Panc1 (cell line): Measurements from ENCODE around the gene FZD2. TPM values are rescaled to one million over a fixed set of nuclear protein-coding genes. Genes with fewer than 3 reads are reported as not detected.
"Not testable (repeated sequence)": the region's sequence is repeated elsewhere in the genome, so short reads cannot be mapped to it uniquely, and the experiment has no call there.

Source experiments
- ATAC-seq: fragments of 200-7000 bp; cut with Tn5 transposase; 2 replicates; pipeline ENCODE4 v1.9.1; 2020; ENCODE audit warnings: mild to moderate bottlenecking, moderate library complexity
- BruUV-seq: library from RNA; stranded (reverse); fragments of 400-500 nt; replicated peaks from 2 replicates; lab custom pipeline; 2021; lab: Mats Ljungman, UMichigan
- CTCF ChIA-PET: fragments of 300-600 bp; sonication (Branson Sonifier 250); formaldehyde crosslinking; loops from one replicate; lab custom pipeline; 2022; ENCODE audit warnings: antibody characterized with exemption; lab: Charles Lee
- POLR2A ChIA-PET: fragments of 300-600 bp; sonication (Branson Sonifier 250); formaldehyde crosslinking; loops from one replicate; lab custom pipeline; 2022; ENCODE audit warnings: antibody characterized with exemption; lab: Charles Lee
- DNase-seq: peaks from one replicate; pipeline ENCODE4 v3.0.0-alpha.2; 2010; ENCODE audit warnings: low read depth, low spot score
- H3K27ac ChIP-seq: 2 replicates; pipeline ENCODE4 v1.5.1; 2011; ENCODE audit warnings: mild to moderate bottlenecking, low read length, inconsistent platforms
- H3K27me3 ChIP-seq: fragments of 200-500 bp; sonication (Bioruptor generic); 2 replicates; pipeline ENCODE4 v1.6.0; 2014; ENCODE audit warnings: low read length, inconsistent platforms; ENCODE audit not compliant: control insufficient read depth, insufficient read depth
- H3K36me3 ChIP-seq: fragments of 200-500 bp; sonication (Bioruptor generic); 2 replicates; pipeline ENCODE4 v1.5.1; 2014; ENCODE audit warnings: inconsistent platforms, mild to moderate bottlenecking, low read length, moderate library complexity; ENCODE audit not compliant: control insufficient read depth, insufficient read depth
- H3K4me1 ChIP-seq: 2 replicates; pipeline ENCODE4 v1.5.1; 2011; ENCODE audit warnings: inconsistent platforms, mild to moderate bottlenecking, low read length, moderate library complexity; ENCODE audit not compliant: control insufficient read depth, insufficient read depth
- H3K4me3 ChIP-seq, 2 experiments: 2 replicates each; pipeline ENCODE4 v1.5.1; 2011 to 2012; ENCODE audit warnings: low read depth in 2 of 2, low read length in 2 of 2, mild to moderate bottlenecking in 2 of 2, inconsistent platforms in 1 of 2, moderate library complexity in 1 of 2
- H3K9me3 ChIP-seq: fragments of 200-500 bp; sonication (Bioruptor generic); 2 replicates; pipeline ENCODE4 v1.5.1; 2014; ENCODE audit warnings: low read depth, mild to moderate bottlenecking, inconsistent platforms, low read length, moderate library complexity; ENCODE audit not compliant: control insufficient read depth, insufficient read depth
- POLR2AphosphoS5 ChIP-seq: IDR thresholded peaks from 2 replicates; pipeline ENCODE4 v1.6.1; 2012; ENCODE audit warnings: mild to moderate bottlenecking, low read depth, low read length, moderate library complexity
- REST ChIP-seq, 2 experiments: IDR thresholded peaks; 2 replicates each; pipeline ENCODE4 v1.6.1; 2011 to 2012; ENCODE audit warnings: low read depth in 2 of 2, control low read depth in 1 of 2, low read length in 1 of 2, mild to moderate bottlenecking in 1 of 2, moderate library complexity in 1 of 2; ENCODE audit not compliant: insufficient read depth in 1 of 2
- SIN3A ChIP-seq: IDR thresholded peaks from 2 replicates; pipeline ENCODE4 v1.6.1; 2012; ENCODE audit warnings: low read depth, mild to moderate bottlenecking, low read length, moderate library complexity, borderline replicate concordance; ENCODE audit not compliant: insufficient read depth
- TCF7L2 ChIP-seq: IDR thresholded peaks from 2 replicates; pipeline ENCODE4 v1.6.1; 2011; ENCODE audit warnings: mild to moderate bottlenecking, low read depth, low read length, inconsistent platforms
- in situ Hi-C: cut with HindIII; loops from 2 replicates; pipeline ENCODE4 v1.10.0; 2016; ENCODE audit warnings: low sequenced_read_pairs, low pct_unique_long_range_greater_than_20kb
- intact Hi-C: fragments of 100-400 bp; cut with micrococcal nuclease; formaldehyde crosslinking; loops from one replicate; pipeline ENCODE4 v1.10.0; 2022; ENCODE audit not compliant: unreplicated experiment
- total RNA-seq: library from RNA; stranded (reverse); gene quantifications from one replicate; pipeline ENCODE4 v1.2.1, GENCODE V29; 2021; ENCODE audit not compliant: unreplicated experiment
- TF ChIP-seq, protein P1 (sequence below): fragments of 450-650 bp; IDR thresholded peaks from 2 replicates; pipeline ENCODE4 v1.5.1; 2017; ENCODE audit warnings: mild to moderate bottlenecking

FZD2 gene
- total RNA-seq, 1 experiment from 2014 or later, result 35.4 TPM

DNA sequence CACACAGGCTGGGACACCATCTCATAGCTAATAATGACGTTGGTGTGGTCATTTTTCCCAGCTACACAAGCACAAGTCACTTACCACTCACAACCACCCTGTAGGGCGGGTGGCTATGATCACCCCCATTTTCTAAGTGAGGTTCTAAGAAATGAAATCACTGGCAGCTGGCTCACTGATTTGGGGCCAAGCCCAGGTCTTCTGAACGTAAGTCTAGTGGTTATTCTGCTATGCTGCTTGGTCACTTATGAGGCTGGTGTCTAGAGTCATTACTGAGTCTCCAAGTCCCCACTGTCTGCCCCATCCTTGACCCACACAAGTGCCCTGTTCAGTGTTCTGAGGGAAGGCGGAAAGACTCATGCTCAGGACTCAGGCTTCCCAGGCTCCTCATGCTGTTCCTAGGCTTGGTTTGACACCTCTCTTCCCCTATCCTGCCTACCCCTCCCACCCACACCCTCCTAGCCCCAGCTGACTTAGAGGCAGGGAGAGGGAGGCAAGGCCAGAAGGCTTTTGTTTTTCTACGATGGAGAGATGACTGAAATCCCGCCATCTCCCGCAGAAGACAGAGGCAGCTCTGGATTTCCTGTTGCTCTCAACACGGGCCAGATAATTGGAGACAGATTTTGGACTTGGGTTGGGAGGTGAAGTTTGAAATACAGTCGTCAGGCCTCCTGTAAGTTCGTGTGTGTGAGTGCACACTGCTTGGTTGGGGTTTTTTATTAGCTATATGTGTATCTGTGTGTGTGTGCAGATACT is 32.2 kb downstream of the FZD2 start:
- Histone ChIP-seq H3K4me3 (no peak overlapping the region), H3K9me3 (no peaks in the 10 kb centered on the region), H3K27me3 (no peaks in the 10 kb centered on the region), H3K36me3 (no peaks in the 10 kb centered on the region), H3K4me1 (peaks cover 19% of the 10 kb centered on the region), H3K27ac (no peak overlapping the region; the same call in 1 of the 2 replicates)
- in situ Hi-C loops (no loop called here), intact Hi-C loops (no loop called here)
- no TSS peak for BruUV-seq
- ChIA-PET CTCF (no interaction called here), POLR2A (no interaction called here)
- DNase-seq (no peak), ATAC-seq (no peak)
- TF ChIP-seq SIN3A (no peak), POLR2AphosphoS5 (no peak), TCF7L2 (no peak), REST (IDR thresholded peaks at IDR 0.05; ENCODE audit: insufficient read depth in 1 of 2, low read depth in 2 of 2, low read length in 1 of 2) (no peak)
- TF ChIP-seq, protein P1, sequence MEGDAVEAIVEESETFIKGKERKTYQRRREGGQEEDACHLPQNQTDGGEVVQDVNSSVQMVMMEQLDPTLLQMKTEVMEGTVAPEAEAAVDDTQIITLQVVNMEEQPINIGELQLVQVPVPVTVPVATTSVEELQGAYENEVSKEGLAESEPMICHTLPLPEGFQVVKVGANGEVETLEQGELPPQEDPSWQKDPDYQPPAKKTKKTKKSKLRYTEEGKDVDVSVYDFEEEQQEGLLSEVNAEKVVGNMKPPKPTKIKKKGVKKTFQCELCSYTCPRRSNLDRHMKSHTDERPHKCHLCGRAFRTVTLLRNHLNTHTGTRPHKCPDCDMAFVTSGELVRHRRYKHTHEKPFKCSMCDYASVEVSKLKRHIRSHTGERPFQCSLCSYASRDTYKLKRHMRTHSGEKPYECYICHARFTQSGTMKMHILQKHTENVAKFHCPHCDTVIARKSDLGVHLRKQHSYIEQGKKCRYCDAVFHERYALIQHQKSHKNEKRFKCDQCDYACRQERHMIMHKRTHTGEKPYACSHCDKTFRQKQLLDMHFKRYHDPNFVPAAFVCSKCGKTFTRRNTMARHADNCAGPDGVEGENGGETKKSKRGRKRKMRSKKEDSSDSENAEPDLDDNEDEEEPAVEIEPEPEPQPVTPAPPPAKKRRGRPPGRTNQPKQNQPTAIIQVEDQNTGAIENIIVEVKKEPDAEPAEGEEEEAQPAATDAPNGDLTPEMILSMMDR, result no peak

- H3K4me3 ChIP-seq, ATAC-seq, DNase-seq, H3K36me3 ChIP-seq, CTCF ChIA-PET, H3K9me3 ChIP-seq, in situ Hi-C loops, H3K27me3 ChIP-seq, H3K27ac ChIP-seq, POLR2A ChIA-PET, intact Hi-C loops, BruUV-seq: not testable (repeated sequence)
- peaks cover 17% of the 10 kb centered on the region for H3K4me1 ChIP-seq
These were observed 32.8 kb downstream of the FZD2 start for GRCh38 chr17:44590072-44590462.

DNA sequence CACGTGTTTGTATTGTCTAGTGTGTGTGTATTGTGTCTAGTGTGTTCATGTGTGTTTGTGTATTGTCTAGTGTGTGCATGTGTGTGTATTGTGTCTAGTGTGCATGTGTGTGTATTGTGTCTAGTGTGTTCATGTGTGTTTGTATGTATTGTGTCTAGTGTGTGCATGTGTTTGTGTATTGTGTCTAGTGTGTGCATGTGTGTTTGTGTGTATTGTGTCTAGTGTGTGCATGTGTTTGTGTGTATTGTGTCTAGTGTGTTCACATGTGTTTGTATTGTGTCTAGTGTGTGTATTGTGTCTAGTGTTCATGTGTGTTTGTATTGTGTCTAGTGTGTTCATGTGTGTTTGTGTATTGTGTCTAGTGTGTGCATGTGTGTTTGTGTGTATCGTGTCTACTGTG is 33.5 kb downstream of the FZD2 start:
- H3K9me3 ChIP-seq, CTCF ChIA-PET, H3K36me3 ChIP-seq, DNase-seq, BruUV-seq, H3K27ac ChIP-seq, ATAC-seq, H3K4me3 ChIP-seq, in situ Hi-C loops, H3K27me3 ChIP-seq, POLR2A ChIA-PET, intact Hi-C loops: not testable (repeated sequence)
- H3K4me1 ChIP-seq, result peaks cover 17% of the 10 kb centered on the region
